Measurements from ENCODE around the gene DNER.

The DNER gene

GRCh38 chr2:229654437-229654836 lies 59.9 kb downstream of the DNER start:
- DNase-seq (ENCODE audit: low read depth): no peak
- no peak for TF ChIP-seq CTCF (conservative IDR thresholded peaks at IDR 0.05; ENCODE audit: low read length)

DNA sequence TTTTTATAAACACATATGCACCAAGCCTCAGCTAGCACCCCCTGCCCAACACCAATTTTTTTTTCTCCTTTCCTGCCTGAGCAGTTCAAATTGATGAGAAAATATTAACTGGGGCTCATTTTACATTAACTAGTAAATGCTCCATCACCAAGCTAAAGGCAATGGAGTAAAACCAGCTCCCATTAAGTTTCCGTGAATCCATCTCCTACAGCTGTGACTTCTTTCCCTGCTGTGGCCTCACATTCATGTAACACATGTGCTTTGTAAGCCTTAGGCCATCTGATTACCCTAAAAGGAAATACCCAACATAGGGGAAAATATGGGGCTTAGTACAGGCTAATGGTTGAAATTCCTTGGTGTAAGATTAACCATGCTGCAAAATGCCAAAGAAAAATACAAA lies 60.8 kb downstream of the DNER start:
- H3K4me3 ChIP-seq (ENCODE audit: low read length): no peak overlapping the region
- no peak for DNase-seq (ENCODE audit: low read depth)
- no peak for TF ChIP-seq CTCF (conservative IDR thresholded peaks at IDR 0.05; ENCODE audit: low read length)

More at GRCh38 chr2:229654437-229654836, 59.9 kb downstream of the DNER start:
- H3K4me3 ChIP-seq (ENCODE audit: low read length): no peak overlapping the region

- no peak for TF ChIP-seq CTCF (conservative IDR thresholded peaks at IDR 0.05; ENCODE audit: low read length)
- DNase-seq (ENCODE audit: low read depth): no peak
- no peak overlapping the region for H3K4me3 ChIP-seq (ENCODE audit: low read length)
Measured at GRCh38 chr2:229652796-229653195, 61.6 kb downstream of the DNER start.

- H3K4me3 ChIP-seq (ENCODE audit: low read length): no peak overlapping the region
- no peak for TF ChIP-seq CTCF (conservative IDR thresholded peaks at IDR 0.05; ENCODE audit: low read length)
- DNase-seq (ENCODE audit: low read depth): no peak
Measured at GRCh38 chr2:229650901-229651300, 63.5 kb downstream of the DNER start.

DNA sequence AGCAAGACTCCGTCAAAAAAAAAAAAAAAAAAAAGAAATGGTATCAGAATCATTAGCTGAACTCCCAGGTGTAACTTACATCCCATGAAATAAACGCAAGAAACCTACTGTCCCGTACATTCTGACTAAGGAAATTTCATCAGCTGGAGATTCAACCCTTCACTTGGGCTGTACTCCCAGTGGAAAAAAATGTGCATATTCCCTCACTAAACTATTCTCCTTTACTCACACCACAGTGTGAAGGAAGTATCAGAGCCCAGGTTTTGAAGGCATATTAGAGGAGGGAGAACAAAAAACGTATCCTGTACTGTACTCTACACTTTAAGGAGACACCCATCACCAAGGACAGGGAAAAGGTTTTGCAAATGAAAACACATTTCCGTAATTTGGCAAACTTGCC lies 64.3 kb downstream of the DNER start:
- no peak for DNase-seq (ENCODE audit: low read depth)
- no peak for TF ChIP-seq CTCF (conservative IDR thresholded peaks at IDR 0.05; ENCODE audit: low read length)
- H3K4me3 ChIP-seq (ENCODE audit: low read length): no peak overlapping the region

GRCh38 chr2:229646186-229646723 lies 68.1 kb downstream of the DNER start:
- no peak for DNase-seq (ENCODE audit: low read depth)
- TF ChIP-seq CTCF (conservative IDR thresholded peaks at IDR 0.05; ENCODE audit: low read length): no peak
- H3K4me3 ChIP-seq (ENCODE audit: low read length): no peak overlapping the region

DNA sequence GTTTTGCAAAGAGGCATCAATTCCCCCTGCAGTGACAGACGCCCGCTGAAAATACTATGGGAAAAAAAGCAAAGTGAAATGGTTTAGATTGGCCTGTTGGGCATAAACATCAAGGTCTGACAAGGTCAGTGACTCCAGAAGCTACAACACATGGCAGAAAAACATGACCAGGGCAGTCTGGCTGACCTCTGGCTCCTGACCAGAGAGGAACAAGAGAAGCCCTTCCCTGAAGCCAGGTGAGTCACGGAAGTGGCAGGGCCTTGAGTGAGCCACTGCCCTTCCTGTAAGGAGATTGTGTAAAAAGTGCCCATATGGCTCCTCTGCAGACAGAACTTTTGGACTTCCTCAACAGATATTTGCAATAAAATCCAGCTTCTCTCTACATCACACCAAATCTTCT lies 72.0 kb downstream of the DNER start:
- no peak overlapping the region for H3K4me3 ChIP-seq (ENCODE audit: low read length)
- no peak for DNase-seq (ENCODE audit: low read depth)
- no peak for TF ChIP-seq CTCF (conservative IDR thresholded peaks at IDR 0.05; ENCODE audit: low read length)
